Neuronal stem cell (in vitro differentiated cells): Measurements from ENCODE around the gene TECTA.
"Not testable (repeated sequence)": the region's sequence is repeated elsewhere in the genome, so short reads cannot be mapped to it uniquely, and the experiment has no call there.

ENCODE experiments used
- DNase-seq: peaks from one replicate; pipeline ENCODE4 v3.0.0-alpha.2; 2013; ENCODE audit warnings: low spot score
- H2AFZ ChIP-seq: one replicate; pipeline ENCODE4 v1.6.1; 2013; ENCODE audit warnings: mild to moderate bottlenecking, low read length, inconsistent platforms
- H2AK5ac ChIP-seq: 2 replicates; pipeline ENCODE4 v1.6.1; 2013; ENCODE audit warnings: low read depth, mild to moderate bottlenecking, inconsistent platforms, low read length, moderate library complexity, mixed read lengths
- H2BK120ac ChIP-seq: 2 replicates; pipeline ENCODE4 v1.6.1; 2013; ENCODE audit warnings: low read depth, mild to moderate bottlenecking, inconsistent platforms, low read length, moderate library complexity, mixed read lengths
- H2BK12ac ChIP-seq: one replicate; pipeline ENCODE4 v1.6.1; 2013; ENCODE audit warnings: low read length, inconsistent platforms
- H2BK15ac ChIP-seq: 2 replicates; pipeline ENCODE4 v1.6.1; 2013; ENCODE audit warnings: mild to moderate bottlenecking, low read length, inconsistent platforms, mixed read lengths
- H2BK5ac ChIP-seq: one replicate; pipeline ENCODE4 v1.6.1; 2013; ENCODE audit warnings: inconsistent platforms, mild to moderate bottlenecking, low read length, moderate library complexity
- H3K14ac ChIP-seq: one replicate; pipeline ENCODE4 v1.6.1; 2013; ENCODE audit warnings: low read length, inconsistent platforms
- H3K18ac ChIP-seq: 2 replicates; pipeline ENCODE4 v1.6.1; 2013; ENCODE audit warnings: low read length, inconsistent platforms
- H3K23ac ChIP-seq: 2 replicates; pipeline ENCODE4 v1.6.1; 2013; ENCODE audit warnings: low read depth, mild to moderate bottlenecking, mixed read lengths, low read length, inconsistent platforms; ENCODE audit not compliant: poor library complexity
- H3K27ac ChIP-seq: replicated peaks from 3 replicates; pipeline ENCODE4 v1.5.1; 2013; ENCODE audit warnings: low read length, inconsistent platforms
- H3K27me3 ChIP-seq, 3 experiments: 2 replicates each; pipeline ENCODE4 v1.6.1; 2013; ENCODE audit warnings: low read length in 3 of 3, mild to moderate bottlenecking in 2 of 3, inconsistent platforms in 1 of 3, low read depth in 1 of 3, mixed read lengths in 1 of 3, moderate library complexity in 1 of 3; ENCODE audit not compliant: control insufficient read depth in 3 of 3, insufficient read depth in 3 of 3
- H3K36me3 ChIP-seq, 2 donors: replicated peaks in 1 of 2; 2 replicates each; pipeline ENCODE4 v1.6.1; 2013; ENCODE audit warnings: low read length in 2 of 2; ENCODE audit not compliant: control insufficient read depth in 2 of 2, insufficient read depth in 2 of 2
- H3K4ac ChIP-seq: 2 replicates; pipeline ENCODE4 v1.6.1; 2013; ENCODE audit warnings: inconsistent platforms, mild to moderate bottlenecking, low read length, moderate library complexity
- H3K4me1 ChIP-seq, 2 donors: 1 replicate in 1 of 2; 2 replicates in 1 of 2; pipeline ENCODE4 v1.6.1; 2013; ENCODE audit warnings: low read length in 2 of 2, low read depth in 1 of 2; ENCODE audit not compliant: control insufficient read depth in 2 of 2, insufficient read depth in 1 of 2
- H3K4me2 ChIP-seq: one replicate; pipeline ENCODE4 v1.6.1; 2013; ENCODE audit warnings: mild to moderate bottlenecking, low read length, inconsistent platforms; ENCODE audit not compliant: insufficient read depth, poor library complexity, severe bottlenecking
- H3K4me3 ChIP-seq, 2 donors: 2 replicates each; pipeline ENCODE4 v1.5.1; 2013; ENCODE audit warnings: low read length in 2 of 2, mild to moderate bottlenecking in 2 of 2, inconsistent platforms in 1 of 2, moderate library complexity in 1 of 2
- H3K79me1 ChIP-seq: one replicate; pipeline ENCODE4 v1.6.1; 2013; ENCODE audit warnings: low read depth, mild to moderate bottlenecking, inconsistent platforms, low read length, moderate library complexity
- H3K9ac ChIP-seq: one replicate; pipeline ENCODE4 v1.6.1; 2013; ENCODE audit warnings: mild to moderate bottlenecking, low read depth, low read length, inconsistent platforms; ENCODE audit not compliant: poor library complexity
- H3K9me3 ChIP-seq, 2 donors: replicated peaks in 1 of 2; 2 replicates each; pipeline versions ENCODE3 to v1.6.1; 2013; ENCODE audit warnings: low read length in 2 of 2, mild to moderate bottlenecking in 2 of 2, inconsistent platforms in 1 of 2, low read depth in 1 of 2, mixed read lengths in 1 of 2, moderate library complexity in 1 of 2; ENCODE audit not compliant: control insufficient read depth in 2 of 2, insufficient read depth in 1 of 2
- H4K8ac ChIP-seq: one replicate; pipeline ENCODE4 v1.6.1; 2013; ENCODE audit warnings: low read depth, mild to moderate bottlenecking, inconsistent platforms, low read length, moderate library complexity
- H4K91ac ChIP-seq: one replicate; pipeline ENCODE4 v1.6.1; 2013; ENCODE audit warnings: low read length, low read depth, mild to moderate bottlenecking, inconsistent platforms; ENCODE audit not compliant: poor library complexity
- WGBS, 2 donors: extraction: QIAGEN DNeasy Blood & Tissue Kit; methylation state at CpG; one replicate each; pipeline ENCODE4 v1.1.7; 2013; ENCODE audit warnings: missing lambda C conversion rate in 2 of 2, mixed read lengths in 1 of 2; ENCODE audit not compliant: insufficient read length in 2 of 2, insufficient replicate concordance in 1 of 2; ENCODE audit errors: extremely low coverage in 2 of 2; 5-methylcytosine and 5-hydroxymethylcytosine counted together

TECTA gene

GRCh38 chr11:121110871-121111724 lies 10.1 kb downstream of the TECTA start:
- no peak overlapping the region for H2AK5ac ChIP-seq
- peaks cover 2 to 3% of the 10 kb centered on the region in 2 donors for H3K4me1 ChIP-seq
- H2BK15ac ChIP-seq: no peak overlapping the region

GRCh38 chr11:121112498-121113455 lies 11.7 kb downstream of the TECTA start:
- no CpG with 5 or more reads among the region's 32 CpGs for WGBS, 2 donors
- Histone ChIP-seq H4K91ac (no peak overlapping the region), H3K14ac (no peak overlapping the region), H2AFZ (no peak overlapping the region), H3K27ac (no peak overlapping the region), H2AK5ac (peak overlapping the region; percentile 66), H2BK15ac (no peak overlapping the region), H2BK12ac (no peak overlapping the region), H3K4ac (no peak overlapping the region), H3K18ac (peak overlapping the region; percentile 11), H3K23ac (no peak overlapping the region), H3K9me3 (no peaks in the 10 kb centered on the region), H2BK5ac (no peak overlapping the region), H2BK120ac (no peak overlapping the region), H3K4me3 (no peak overlapping the region), H3K27me3 (no peaks in the 10 kb centered on the region), H3K4me2 (no peak overlapping the region), H3K9ac (no peak overlapping the region), H3K36me3 (no peaks in the 10 kb centered on the region), H3K79me1 (no peaks in the 10 kb centered on the region), H3K4me1 (peaks cover 2 to 7% of the 10 kb centered on the region in 2 donors), H4K8ac (no peak overlapping the region)
- peak; percentile 37 for DNase-seq

More at GRCh38 chr11:121110871-121111724, 10.1 kb downstream of the TECTA start:
- Histone ChIP-seq H3K27me3 (no peaks in the 10 kb centered on the region), H2AFZ (no peak overlapping the region), H4K91ac (no peak overlapping the region), H3K36me3 (no peaks in the 10 kb centered on the region), H2BK5ac (no peak overlapping the region), H2BK12ac (no peak overlapping the region), H3K9ac (no peak overlapping the region), H4K8ac (no peak overlapping the region), H3K79me1 (no peaks in the 10 kb centered on the region), H2BK120ac (no peak overlapping the region), H3K9me3 (no peaks in the 10 kb centered on the region), H3K18ac (no peak overlapping the region), H3K14ac (no peak overlapping the region), H3K4me2 (no peak overlapping the region), H3K27ac (no peak overlapping the region), H3K23ac (no peak overlapping the region), H3K4me3 (no peak overlapping the region), H3K4ac (no peak overlapping the region)
- DNase-seq: no peak
- WGBS, 2 donors: no CpG with 5 or more reads among the region's 10 CpGs

- WGBS, 2 donors: no CpG with 5 or more reads among the region's 9 CpGs
- Histone ChIP-seq H3K27me3 (no peaks in the 10 kb centered on the region), H3K4ac (no peak overlapping the region), H2BK15ac (no peak overlapping the region), H3K18ac (no peak overlapping the region), H2BK12ac (no peak overlapping the region), H3K14ac (no peak overlapping the region), H3K4me2 (no peak overlapping the region), H2BK5ac (no peak overlapping the region), H3K4me1 (peaks cover 2 to 8% of the 10 kb centered on the region in 2 donors), H4K8ac (no peak overlapping the region), H3K79me1 (no peaks in the 10 kb centered on the region), H3K36me3 (no peaks in the 10 kb centered on the region), H2AFZ (peak overlapping the region; percentile 13), H3K4me3 (no peak overlapping the region), H3K9me3 (no peaks in the 10 kb centered on the region), H3K23ac (no peak overlapping the region), H2BK120ac (no peak overlapping the region), H2AK5ac (no peak overlapping the region), H4K91ac (no peak overlapping the region), H3K9ac (no peak overlapping the region), H3K27ac (no peak overlapping the region)
- DNase-seq: no peak
These were observed 12.6 kb downstream of the TECTA start for GRCh38 chr11:121113611-121114010.

- not testable (repeated sequence) for H3K9ac ChIP-seq, H2BK5ac ChIP-seq, H3K14ac ChIP-seq, H3K79me1 ChIP-seq, H2AK5ac ChIP-seq, H3K4me2 ChIP-seq, H3K4me1 ChIP-seq, H3K27ac ChIP-seq, H3K4me3 ChIP-seq, H4K8ac ChIP-seq, H4K91ac ChIP-seq, H2BK15ac ChIP-seq, H2AFZ ChIP-seq, H2BK120ac ChIP-seq, DNase-seq, H3K9me3 ChIP-seq, H3K23ac ChIP-seq, H3K4ac ChIP-seq, H3K18ac ChIP-seq, H3K27me3 ChIP-seq, H3K36me3 ChIP-seq, H2BK12ac ChIP-seq
- no CpG with 5 or more reads among the region's 1 CpG for WGBS, 2 donors
These were observed 14.0 kb downstream of the TECTA start for GRCh38 chr11:121115024-121115423.
